Kidney (tissue), 14 donors: ENCODE data around the gene SZT2. TPM values are rescaled to one million over a fixed set of nuclear protein-coding genes. Genes with fewer than 3 reads are reported as not detected.

Experiments used
- DNase-seq, 5 donors: peaks; one replicate each; pipeline ENCODE4 v3.0.0-alpha.2; 2013 to 2020
- FAIRE-seq: peaks from 2 replicates; lab custom pipeline; 2012; peaks lifted over from hg19 to GRCh38; lab: Jason Lieb, UNC
- H3K27ac ChIP-seq, 2 donors: one replicate each; pipeline ENCODE4 v1.7.0; 2013; ENCODE audit warnings: low read depth in 2 of 2, low read length in 2 of 2, inconsistent platforms in 1 of 2
- H3K27me3 ChIP-seq: one replicate; pipeline ENCODE4 v1.7.1; 2013; ENCODE audit warnings: low read length, inconsistent platforms; ENCODE audit not compliant: control insufficient read depth, insufficient read depth
- H3K36me3 ChIP-seq, 3 donors: one replicate each; pipeline versions ENCODE4 v1.7.0 to v1.7.1; 2013; ENCODE audit warnings: low read length in 3 of 3, control low read depth in 1 of 3, inconsistent platforms in 1 of 3; ENCODE audit not compliant: insufficient read depth in 3 of 3, control insufficient read depth in 2 of 3
- H3K4me1 ChIP-seq, 3 donors: one replicate each; pipeline versions ENCODE4 v1.7.0 to v1.7.1; 2013; ENCODE audit warnings: low read length in 3 of 3, inconsistent platforms in 1 of 3, low read depth in 1 of 3; ENCODE audit not compliant: control insufficient read depth in 2 of 3, insufficient read depth in 2 of 3
- H3K4me3 ChIP-seq, 3 donors: one replicate each; pipeline versions ENCODE4 v1.7.0 to v1.8.1; 2013; ENCODE audit warnings: low read length in 3 of 3, control low read depth in 1 of 3, inconsistent platforms in 1 of 3
- H3K9ac ChIP-seq, 3 donors: one replicate each; pipeline versions ENCODE4 v1.7.0 to v1.7.1; 2013; ENCODE audit warnings: low read length in 3 of 3, control low read depth in 1 of 3, inconsistent platforms in 1 of 3
- H3K9me3 ChIP-seq, 3 donors: one replicate each; pipeline versions ENCODE4 v1.7.0 to v1.7.1; 2013; ENCODE audit warnings: low read length in 3 of 3, control low read depth in 1 of 3, inconsistent platforms in 1 of 3; ENCODE audit not compliant: control insufficient read depth in 2 of 3, insufficient read depth in 1 of 3
- CTCF ChIP-seq: IDR thresholded peaks from 3 replicates; pipeline ENCODE4 v1.5.1; 2012; ENCODE audit warnings: mild to moderate bottlenecking, moderate library complexity, borderline replicate concordance; ENCODE audit not compliant: insufficient read depth; ENCODE audit errors: extremely low read depth
- intact Hi-C: fragments of 100-400 bp; cut with DNase I; formaldehyde crosslinking; loops from one replicate; pipeline ENCODE4 v1.11.1; 2022
- polyA plus RNA-seq: library from polyadenylated mRNA; stranded (reverse); fragments of 350-450 nt; fragmentation: Illumina TruSeq; extraction: RNeasy Lipid Tissue Mini Kit (QIAGEN cat#74804); gene quantifications from one replicate; pipeline ENCODE4 v1.2.3, GENCODE V29; 2014; ENCODE audit warnings: low read depth, low replicate concordance; ENCODE audit not compliant: insufficient read depth
- total RNA-seq: library from RNA; stranded (reverse); fragmentation: NEBNext Ultra II Directional; extraction: Animal tissue kit (Norgen Biotek cat#: 25700); gene quantifications from one replicate; pipeline ENCODE4 v1.2.1, GENCODE V29; 2021
- donor health status: control.
- donor health status: control.
- donor health status: control.
- donor health status: control.
- donor health status: control.
- donor health status: DM: yes; HTN: yes; CAD: no.
- donor health status: Normal renal cell carcinoma (clear cell type).

The SZT2 gene
- total and polyA plus RNA-seq, 2 donors from 2014 or later, result 10.4 to 66.8 TPM

GRCh38 chr1:43450251-43450941 is 60.7 kb downstream of the SZT2 start:
- peaks cover 0 to 20% (median 12%) of the 10 kb centered on the region in 3 donors for H3K4me1 ChIP-seq
- intact Hi-C loops, result no loop called here
- H3K9me3 ChIP-seq, result no peaks in the 10 kb centered on the region
- H3K36me3 ChIP-seq, result peaks cover 13 to 51% (median 33%) of the 10 kb centered on the region in 3 donors
- no peak overlapping the region for H3K9ac ChIP-seq
- H3K27ac ChIP-seq, result no peak overlapping the region
- DNase-seq (peak in 1 of 5 donors; percentile 63), FAIRE-seq (no peak)
- no peaks in the 10 kb centered on the region for H3K27me3 ChIP-seq
- no peak for TF ChIP-seq CTCF
- no peak overlapping the region for H3K4me3 ChIP-seq

GRCh38 chr1:43451157-43451591 is 61.5 kb downstream of the SZT2 start:
- peak in 1 of 5 donors; percentile 71 for DNase-seq
- no peak for FAIRE-seq
- TF ChIP-seq CTCF, result no peak

GRCh38 chr1:43451701-43452532 is 62.2 kb downstream of the SZT2 start:
- H3K9me3 ChIP-seq, result no peaks in the 10 kb centered on the region
- H3K9ac ChIP-seq, result no peak overlapping the region
- FAIRE-seq (no peak), DNase-seq (peak in 1 of 5 donors; percentile 65)
- intact Hi-C loops, result no loop called here
- no peaks in the 10 kb centered on the region for H3K27me3 ChIP-seq
- H3K4me3 ChIP-seq, result no peak overlapping the region
- H3K4me1 ChIP-seq, result peaks cover 0 to 21% (median 12%) of the 10 kb centered on the region in 3 donors
- no peak for TF ChIP-seq CTCF
- no peak overlapping the region for H3K27ac ChIP-seq
- H3K36me3 ChIP-seq, result peaks cover 13 to 40% (median 18%) of the 10 kb centered on the region in 3 donors

More at GRCh38 chr1:43451157-43451591, 61.5 kb downstream of the SZT2 start:
- Histone ChIP-seq H3K27me3 (no peaks in the 10 kb centered on the region), H3K4me3 (no peak overlapping the region), H3K4me1 (peaks cover 0 to 21% (median 12%) of the 10 kb centered on the region in 3 donors), H3K9me3 (no peaks in the 10 kb centered on the region), H3K36me3 (peaks cover 13 to 48% (median 26%) of the 10 kb centered on the region in 3 donors), H3K9ac (no peak overlapping the region), H3K27ac (no peak overlapping the region)
- intact Hi-C loops, result no loop called here
